ENCODE results near the gene TNNI3K.
"Not testable (repeated sequence)": the region's sequence is repeated elsewhere in the genome, so short reads cannot be mapped to it uniquely, and the experiment has no call there.

TNNI3K gene

DNA sequence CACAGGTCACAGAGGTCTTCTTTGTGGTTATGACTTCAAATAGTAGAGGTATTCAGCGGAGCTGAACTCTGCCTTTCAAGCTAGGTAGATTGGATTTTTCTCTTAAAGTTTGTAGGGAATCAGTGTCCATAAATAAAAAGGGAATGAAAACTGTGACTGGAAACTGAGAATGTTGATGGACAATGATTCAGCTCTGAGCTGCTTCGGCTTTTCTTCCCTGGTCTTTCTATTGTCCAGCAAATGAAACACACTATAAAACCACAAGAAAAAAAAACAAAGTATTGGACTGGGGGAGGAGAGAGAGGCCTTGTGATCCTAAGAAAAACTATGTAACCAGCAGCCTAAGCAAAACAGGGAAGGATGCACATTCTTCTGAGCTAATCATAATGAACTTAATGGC is 11.1 kb downstream of the TNNI3K start:
- no peak overlapping the region for H3K4me3 Mint-ChIP-seq
- H3K27ac Mint-ChIP-seq = no peak overlapping the region
- H3K9me3 Mint-ChIP-seq = no peaks in the 10 kb centered on the region
- no peaks in the 10 kb centered on the region for H3K36me3 Mint-ChIP-seq (ENCODE audit: low read depth)
- H3K27me3 Mint-ChIP-seq = no peaks in the 10 kb centered on the region
- H3K4me1 Mint-ChIP-seq (ENCODE audit: low read depth) = no peaks in the 10 kb centered on the region

GRCh38 chr1:74247881-74248528 is 12.8 kb downstream of the TNNI3K start:
- no peak overlapping the region for H3K27ac Mint-ChIP-seq

GRCh38 chr1:74253243-74253824 is 18.1 kb downstream of the TNNI3K start:
- not testable (repeated sequence) for H3K4me3 Mint-ChIP-seq; H3K9me3 Mint-ChIP-seq; H3K4me1 Mint-ChIP-seq (ENCODE audit: low read depth)

More at GRCh38 chr1:74247881-74248528, 12.8 kb downstream of the TNNI3K start:
- Mint-ChIP-seq H3K4me1 (ENCODE audit: low read depth) (no peaks in the 10 kb centered on the region), H3K9me3 (no peaks in the 10 kb centered on the region), H3K4me3 (no peak overlapping the region), H3K36me3 (ENCODE audit: low read depth) (no peaks in the 10 kb centered on the region), H3K27me3 (no peaks in the 10 kb centered on the region)

DNA sequence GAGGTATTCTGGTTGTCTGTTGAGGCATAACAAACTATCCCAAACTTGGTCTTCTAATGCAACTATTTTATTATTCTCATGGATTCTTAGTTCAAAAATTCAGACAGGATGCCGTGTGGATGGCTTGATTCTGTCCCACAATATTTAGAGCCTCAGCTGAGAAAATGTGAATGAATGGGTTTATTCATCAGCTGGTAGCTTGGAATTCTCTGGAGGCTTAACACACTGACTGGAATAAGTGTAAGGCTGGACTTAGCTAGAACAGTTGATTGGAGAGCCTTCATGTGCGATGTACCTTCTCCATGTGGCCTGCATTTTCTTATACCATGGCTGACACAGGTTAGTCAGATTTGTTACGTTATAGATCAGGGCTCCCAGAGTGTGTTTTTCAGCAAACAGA is 30.8 kb downstream of the TNNI3K start:
- Mint-ChIP-seq H3K36me3 (ENCODE audit: low read depth) (no peaks in the 10 kb centered on the region), H3K27ac (no peak overlapping the region), H3K4me1 (ENCODE audit: low read depth) (no peaks in the 10 kb centered on the region), H3K4me3 (no peak overlapping the region), H3K9me3 (no peaks in the 10 kb centered on the region), H3K27me3 (no peaks in the 10 kb centered on the region)

More at GRCh38 chr1:74253243-74253824, 18.1 kb downstream of the TNNI3K start:
- not testable (repeated sequence) for H3K27me3 Mint-ChIP-seq; H3K36me3 Mint-ChIP-seq (ENCODE audit: low read depth); H3K27ac Mint-ChIP-seq

GRCh38 chr1:74271503-74271902 is 36.3 kb downstream of the TNNI3K start:
- H3K27ac Mint-ChIP-seq = no peak overlapping the region
- H3K36me3 Mint-ChIP-seq (ENCODE audit: low read depth) = no peaks in the 10 kb centered on the region
- no peak overlapping the region for H3K4me3 Mint-ChIP-seq
- no peaks in the 10 kb centered on the region for H3K4me1 Mint-ChIP-seq (ENCODE audit: low read depth)
- no peaks in the 10 kb centered on the region for H3K27me3 Mint-ChIP-seq
- H3K9me3 Mint-ChIP-seq = no peaks in the 10 kb centered on the region

DNA sequence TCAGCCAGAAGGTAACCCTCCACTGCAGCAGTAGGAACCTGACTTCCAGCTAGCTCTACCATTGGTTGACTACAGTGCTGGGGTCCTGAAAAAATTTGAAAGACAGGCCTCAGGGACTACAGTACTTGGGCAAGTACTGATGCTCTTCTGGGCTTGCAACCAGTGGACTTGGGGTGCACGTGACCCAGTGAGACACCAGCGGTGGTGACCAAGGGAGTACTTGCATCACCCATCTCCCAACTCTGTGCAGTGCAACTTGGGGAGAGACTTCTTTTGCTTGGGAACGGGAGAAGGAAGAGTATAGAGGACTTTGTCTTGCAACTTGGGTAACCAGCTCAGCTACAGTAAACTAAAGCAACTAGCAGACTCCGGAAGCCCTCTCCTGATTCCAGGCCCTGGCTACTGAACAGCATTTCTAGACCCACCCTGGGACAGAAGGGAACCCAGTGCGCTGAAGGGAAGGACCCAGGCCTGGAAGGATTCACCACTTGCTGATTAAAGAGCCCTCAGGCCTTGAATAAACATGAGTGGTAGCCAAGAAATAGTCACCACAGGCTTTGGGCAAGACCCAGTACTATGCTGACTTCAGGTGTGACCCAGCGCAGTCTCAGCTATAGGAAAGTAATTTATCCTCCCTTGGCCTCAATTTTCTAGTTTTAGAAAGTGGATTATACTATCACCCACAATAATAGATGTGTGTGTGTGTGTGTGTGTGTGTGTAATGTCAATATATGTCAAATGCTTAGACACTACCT is 45.6 kb downstream of the TNNI3K start:
- H3K4me3 Mint-ChIP-seq = no peak overlapping the region
- H3K9me3 Mint-ChIP-seq = peaks cover 4% of the 10 kb centered on the region
- H3K36me3 Mint-ChIP-seq (ENCODE audit: low read depth) = no peaks in the 10 kb centered on the region
- no peaks in the 10 kb centered on the region for H3K4me1 Mint-ChIP-seq (ENCODE audit: low read depth)
- no peak overlapping the region for H3K27ac Mint-ChIP-seq
- no peaks in the 10 kb centered on the region for H3K27me3 Mint-ChIP-seq

DNA sequence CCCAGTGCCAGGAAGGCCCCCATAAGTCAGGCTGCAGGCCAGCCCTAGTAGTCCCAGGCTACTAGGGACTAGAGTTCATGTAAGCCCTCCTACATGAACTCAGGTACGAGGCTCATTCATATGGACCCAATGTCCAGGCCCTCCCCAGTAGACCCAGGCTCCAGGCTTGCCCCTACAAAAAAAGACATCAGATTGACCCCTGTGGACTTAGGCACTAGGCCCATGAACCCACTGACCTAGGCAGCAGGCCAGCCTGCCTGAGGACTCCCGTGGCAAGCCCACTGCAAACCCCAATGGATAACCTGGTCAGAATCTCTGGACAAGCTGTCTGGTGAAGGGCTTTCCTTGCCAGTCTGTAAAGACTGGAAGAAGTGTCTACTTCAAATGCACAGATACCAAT is 51.2 kb downstream of the TNNI3K start:
- no peaks in the 10 kb centered on the region for H3K36me3 Mint-ChIP-seq (ENCODE audit: low read depth)
- H3K27me3 Mint-ChIP-seq = no peaks in the 10 kb centered on the region
- no peak overlapping the region for H3K27ac Mint-ChIP-seq
- H3K4me3 Mint-ChIP-seq = no peak overlapping the region
- H3K9me3 Mint-ChIP-seq = peaks cover 13% of the 10 kb centered on the region
- H3K4me1 Mint-ChIP-seq (ENCODE audit: low read depth) = no peaks in the 10 kb centered on the region

DNA sequence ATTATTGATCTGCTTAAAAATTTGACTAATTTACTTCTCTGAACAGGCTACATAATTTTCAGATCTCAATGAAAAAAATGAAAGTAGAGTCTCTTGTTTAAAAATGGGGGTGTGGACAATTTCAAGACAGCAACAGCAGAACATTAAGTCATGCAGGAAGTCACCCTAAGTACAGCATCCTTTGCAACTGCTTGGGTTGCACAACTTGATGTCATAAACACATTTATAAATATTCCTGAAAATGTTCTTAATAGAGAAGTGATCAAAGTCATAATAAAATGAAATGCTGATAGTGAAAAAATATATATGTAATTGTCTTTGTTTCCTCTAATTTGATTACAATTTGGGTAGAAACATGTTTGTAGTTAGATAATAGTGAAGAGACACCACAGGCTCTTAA is 79.3 kb downstream of the TNNI3K start:
- no peak overlapping the region for H3K4me3 Mint-ChIP-seq
- no peaks in the 10 kb centered on the region for H3K4me1 Mint-ChIP-seq (ENCODE audit: low read depth)
- H3K27me3 Mint-ChIP-seq = no peaks in the 10 kb centered on the region
- no peaks in the 10 kb centered on the region for H3K36me3 Mint-ChIP-seq (ENCODE audit: low read depth)
- H3K27ac Mint-ChIP-seq = no peak overlapping the region
- no peaks in the 10 kb centered on the region for H3K9me3 Mint-ChIP-seq

- Mint-ChIP-seq H3K9me3 (no peaks in the 10 kb centered on the region), H3K4me1 (ENCODE audit: low read depth) (no peaks in the 10 kb centered on the region), H3K27me3 (no peaks in the 10 kb centered on the region), H3K4me3 (no peak overlapping the region), H3K27ac (no peak overlapping the region), H3K36me3 (ENCODE audit: low read depth) (no peaks in the 10 kb centered on the region)
Observed at GRCh38 chr1:74316302-74316701, 81.1 kb downstream of the TNNI3K start.

- no peaks in the 10 kb centered on the region for H3K4me1 Mint-ChIP-seq (ENCODE audit: low read depth)
- no peak overlapping the region for H3K27ac Mint-ChIP-seq
- H3K4me3 Mint-ChIP-seq = no peak overlapping the region
- H3K27me3 Mint-ChIP-seq = no peaks in the 10 kb centered on the region
- no peaks in the 10 kb centered on the region for H3K36me3 Mint-ChIP-seq (ENCODE audit: low read depth)
- H3K9me3 Mint-ChIP-seq = no peaks in the 10 kb centered on the region
Observed at GRCh38 chr1:74317663-74318062, 82.5 kb downstream of the TNNI3K start.

DNA sequence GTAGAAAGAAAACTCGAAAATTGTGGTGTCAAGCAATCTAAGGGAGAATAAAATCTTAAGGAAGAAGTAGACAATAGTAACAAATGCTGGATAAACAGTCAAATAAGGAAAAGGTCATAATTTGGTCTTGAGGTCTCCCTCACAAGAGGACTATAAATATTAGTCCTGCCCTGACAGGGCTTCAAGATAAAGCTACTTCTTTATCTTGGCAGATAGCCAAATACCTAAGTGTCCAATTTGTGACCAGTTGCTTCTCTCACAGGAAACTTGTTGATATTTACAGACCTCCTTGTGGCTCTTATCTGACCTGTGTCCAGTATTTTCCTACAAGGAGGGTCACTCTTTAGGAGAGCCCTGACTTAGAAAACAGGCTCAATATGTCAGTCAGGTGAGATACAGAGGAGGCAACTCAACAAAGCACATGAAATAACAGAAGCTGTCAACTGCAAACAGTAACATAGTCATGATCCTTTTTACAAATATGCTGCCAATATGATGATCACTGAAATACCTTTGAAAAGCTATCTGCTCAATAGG is 88.8 kb downstream of the TNNI3K start:
- no peak overlapping the region for H3K4me3 Mint-ChIP-seq
- H3K4me1 Mint-ChIP-seq (ENCODE audit: low read depth) = no peaks in the 10 kb centered on the region
- no peaks in the 10 kb centered on the region for H3K9me3 Mint-ChIP-seq
- H3K27me3 Mint-ChIP-seq = no peaks in the 10 kb centered on the region
- no peaks in the 10 kb centered on the region for H3K36me3 Mint-ChIP-seq (ENCODE audit: low read depth)
- H3K27ac Mint-ChIP-seq = no peak overlapping the region

DNA sequence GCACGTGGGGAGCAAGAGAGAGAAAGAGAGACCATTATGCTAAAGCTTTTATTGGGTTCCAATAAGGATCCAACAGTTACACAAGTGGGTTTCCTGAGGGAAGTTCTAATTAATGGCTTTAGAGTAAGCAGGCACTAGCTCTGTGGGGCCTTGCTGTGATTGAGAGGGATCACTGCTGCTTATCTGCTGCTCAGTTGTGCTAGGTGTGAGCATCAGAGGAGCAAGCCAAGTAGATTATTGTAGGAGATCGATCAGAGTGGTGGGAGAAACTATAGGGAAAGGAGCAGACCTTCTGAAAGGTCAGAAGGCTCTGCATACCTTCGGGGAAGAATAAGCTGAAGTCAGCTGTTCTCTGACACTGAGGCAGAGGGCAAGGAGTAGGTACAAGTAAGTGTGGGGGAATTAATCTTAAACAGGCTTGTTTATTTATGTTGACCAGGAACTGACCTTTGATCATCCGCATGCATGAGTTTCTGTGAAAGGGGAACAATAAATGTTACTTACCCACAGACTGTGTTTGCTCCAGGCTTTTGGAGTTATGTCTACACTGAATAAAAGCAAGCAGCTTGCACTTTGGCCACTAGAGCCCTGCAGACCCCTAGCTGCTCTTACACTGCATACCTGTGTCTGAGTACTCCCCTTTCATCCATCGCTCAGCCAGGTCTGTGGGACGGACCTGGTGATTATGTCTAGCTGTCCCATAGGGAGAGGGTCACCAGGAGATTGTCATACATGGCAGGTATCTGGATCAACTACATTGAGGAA is 89.7 kb downstream of the TNNI3K start:
- Mint-ChIP-seq H3K9me3 (no peaks in the 10 kb centered on the region), H3K36me3 (ENCODE audit: low read depth) (no peaks in the 10 kb centered on the region), H3K27ac (no peak overlapping the region), H3K27me3 (no peaks in the 10 kb centered on the region), H3K4me3 (no peak overlapping the region), H3K4me1 (ENCODE audit: low read depth) (no peaks in the 10 kb centered on the region)

- no peaks in the 10 kb centered on the region for H3K4me1 Mint-ChIP-seq (ENCODE audit: low read depth)
- no peaks in the 10 kb centered on the region for H3K36me3 Mint-ChIP-seq (ENCODE audit: low read depth)
- H3K9me3 Mint-ChIP-seq = no peaks in the 10 kb centered on the region
- H3K4me3 Mint-ChIP-seq = no peak overlapping the region
- H3K27ac Mint-ChIP-seq = no peak overlapping the region
- no peaks in the 10 kb centered on the region for H3K27me3 Mint-ChIP-seq
Observed at GRCh38 chr1:74328851-74329250, 93.7 kb downstream of the TNNI3K start.

GRCh38 chr1:74333244-74333643 is 98.1 kb downstream of the TNNI3K start:
- H3K27ac Mint-ChIP-seq = no peak overlapping the region
- no peak overlapping the region for H3K4me3 Mint-ChIP-seq
- no peaks in the 10 kb centered on the region for H3K9me3 Mint-ChIP-seq
- H3K27me3 Mint-ChIP-seq = no peaks in the 10 kb centered on the region
- no peaks in the 10 kb centered on the region for H3K4me1 Mint-ChIP-seq (ENCODE audit: low read depth)
- H3K36me3 Mint-ChIP-seq (ENCODE audit: low read depth) = no peaks in the 10 kb centered on the region

DNA sequence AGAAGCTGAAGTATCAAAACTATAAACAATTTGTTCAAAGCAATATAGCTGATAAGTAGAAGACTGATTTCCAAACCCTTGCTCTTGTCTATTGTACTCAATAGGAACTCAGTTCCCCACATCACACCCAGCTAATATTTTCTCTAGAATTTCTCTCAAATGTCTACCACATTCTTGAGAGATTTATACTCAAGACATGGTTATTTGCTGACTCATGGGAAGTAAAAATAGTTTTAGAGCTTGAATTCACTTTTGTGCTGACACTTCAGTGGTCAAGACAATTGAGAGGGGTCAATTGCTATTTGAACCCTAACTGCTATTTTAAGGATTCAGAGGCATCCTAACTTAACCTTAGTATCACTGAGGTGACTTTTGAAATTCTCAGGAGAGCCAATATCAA is 99.0 kb downstream of the TNNI3K start:
- Mint-ChIP-seq H3K27ac (no peak overlapping the region), H3K9me3 (no peaks in the 10 kb centered on the region), H3K36me3 (ENCODE audit: low read depth) (no peaks in the 10 kb centered on the region), H3K4me3 (no peak overlapping the region), H3K27me3 (no peaks in the 10 kb centered on the region), H3K4me1 (ENCODE audit: low read depth) (no peaks in the 10 kb centered on the region)

All from stimulated activated naive CD8-positive, alpha-beta T cell treated with anti-CD3 and anti-CD28 coated beads, Interleukin-15, Interleukin-2, amounts not matched to agents 100 ng/mL and 50 ng/mL, for 24 hours (primary cell).